ENCODE results near the gene TENM4. TPM values are rescaled to one million over a fixed set of nuclear protein-coding genes. Genes with fewer than 3 reads are reported as not detected.

Gene TENM4
- polyA plus RNA-seq, 3 donors: 0.31 to 1.7 TPM; not detected in 1

- Histone ChIP-seq H3K79me2 (ENCODE audit: insufficient read depth, low read length) (no peaks in the 10 kb centered on the region), H3K27ac (ENCODE audit: low read depth in 1 of 2, low read length in 2 of 2) (no peak overlapping the region), H3K36me3 (replicated peaks in 1 of 2; ENCODE audit: control insufficient read depth in 1 of 2, insufficient read depth in 2 of 2, low read length in 2 of 2) (no peaks in the 10 kb centered on the region), H3K4me3 (replicated peaks in 1 of 3; ENCODE audit: low read depth in 2 of 3, low read length in 3 of 3) (no peak overlapping the region), H4K20me1 (ENCODE audit: insufficient read depth, low read length) (no peaks in the 10 kb centered on the region), H2AFZ (ENCODE audit: insufficient read depth, low read depth, low read length, poor library complexity, severe bottlenecking) (no peak overlapping the region), H3K4me1 (ENCODE audit: control insufficient read depth in 1 of 2, insufficient read depth in 2 of 2, low read length in 2 of 2) (no peaks in the 10 kb centered on the region), H3K9me3 (replicated peaks in 1 of 2; ENCODE audit: control insufficient read depth in 1 of 2, insufficient read depth in 1 of 2, low read length in 2 of 2) (no peaks in the 10 kb centered on the region), H3K4me2 (replicated peaks; ENCODE audit: extremely low read depth, low read length, poor library complexity, severe bottlenecking) (no peak overlapping the region), H3K27me3 (ENCODE audit: control insufficient read depth in 2 of 2, insufficient read depth in 2 of 2, low read length in 2 of 2) (no peaks in the 10 kb centered on the region), H3K9ac (ENCODE audit: insufficient read depth, low read length, poor library complexity, severe bottlenecking) (no peak overlapping the region)
- no peak for TF ChIP-seq CTCF (IDR thresholded peaks at IDR 0.05)
- WGBS (ENCODE audit: insufficient coverage): 95% methylated on average over 2 of the region's 2 CpGs
- intact Hi-C loops (cut with micrococcal nuclease): no loop called here
- no peaks in the 10 kb centered on the region for H3K36me3 Mint-ChIP-seq
- peaks cover 6 to 15% (median 6%) of the 10 kb centered on the region in 3 donors for H3K27me3 Mint-ChIP-seq (ENCODE audit: low read depth in 3 of 3)
- DNase-seq: no peak
- H3K9me3 Mint-ChIP-seq: peaks cover 0 to 2% (median 0%) of the 10 kb centered on the region in 7 donors
- no peak overlapping the region for H3K4me3 Mint-ChIP-seq
- H3K27ac Mint-ChIP-seq: no peak overlapping the region
- no peaks in the 10 kb centered on the region for H3K4me1 Mint-ChIP-seq
Measured at GRCh38 chr11:78662811-78663210, 778.0 kb downstream of the TENM4 start.

- H3K4me3 Mint-ChIP-seq: no peak overlapping the region
- H3K9me3 Mint-ChIP-seq: peaks cover 0 to 2% (median 0%) of the 10 kb centered on the region in 7 donors
- H3K36me3 ChIP-seq (replicated peaks in 1 of 2; ENCODE audit: control insufficient read depth in 1 of 2, insufficient read depth in 2 of 2, low read length in 2 of 2): no peaks in the 10 kb centered on the region
- peaks cover 6 to 14% (median 9%) of the 10 kb centered on the region in 3 donors for H3K27me3 Mint-ChIP-seq (ENCODE audit: low read depth in 3 of 3)
- H3K27ac Mint-ChIP-seq: no peak overlapping the region
- H3K79me2 ChIP-seq (ENCODE audit: insufficient read depth, low read length): no peaks in the 10 kb centered on the region
- H4K20me1 ChIP-seq (ENCODE audit: insufficient read depth, low read length): no peaks in the 10 kb centered on the region
- H3K27me3 ChIP-seq (ENCODE audit: control insufficient read depth in 2 of 2, insufficient read depth in 2 of 2, low read length in 2 of 2): no peaks in the 10 kb centered on the region
- no peak overlapping the region for H3K4me3 ChIP-seq (replicated peaks in 1 of 3; ENCODE audit: low read depth in 2 of 3, low read length in 3 of 3)
- H2AFZ ChIP-seq (ENCODE audit: insufficient read depth, low read depth, low read length, poor library complexity, severe bottlenecking): no peak overlapping the region
- no peaks in the 10 kb centered on the region for H3K4me1 Mint-ChIP-seq
- intact Hi-C loops (cut with micrococcal nuclease): no loop called here
- H3K9me3 ChIP-seq (replicated peaks in 1 of 2; ENCODE audit: control insufficient read depth in 1 of 2, insufficient read depth in 1 of 2, low read length in 2 of 2): no peaks in the 10 kb centered on the region
- H3K4me2 ChIP-seq (replicated peaks; ENCODE audit: extremely low read depth, low read length, poor library complexity, severe bottlenecking): no peak overlapping the region
- no peaks in the 10 kb centered on the region for H3K4me1 ChIP-seq (ENCODE audit: control insufficient read depth in 1 of 2, insufficient read depth in 2 of 2, low read length in 2 of 2)
- WGBS (ENCODE audit: insufficient coverage): 100% methylated on average over 2 of the region's 4 CpGs
- no peak overlapping the region for H3K27ac ChIP-seq (ENCODE audit: low read depth in 1 of 2, low read length in 2 of 2)
- H3K9ac ChIP-seq (ENCODE audit: insufficient read depth, low read length, poor library complexity, severe bottlenecking): no peak overlapping the region
- TF ChIP-seq CTCF (IDR thresholded peaks at IDR 0.05): no peak
- H3K36me3 Mint-ChIP-seq: no peaks in the 10 kb centered on the region
- no peak for DNase-seq
Measured at GRCh38 chr11:78660471-78660870, 780.4 kb downstream of the TENM4 start.

All from CD14-positive monocyte (primary cell).